ENCODE data around the gene PLG.
A peak's percentile ranks its signal among the peaks of the same experiment; 100 is the strongest.
"Not testable (repeated sequence)": the region's sequence is repeated elsewhere in the genome, so short reads cannot be mapped to it uniquely, and the experiment has no call there.

Gene PLG

DNA sequence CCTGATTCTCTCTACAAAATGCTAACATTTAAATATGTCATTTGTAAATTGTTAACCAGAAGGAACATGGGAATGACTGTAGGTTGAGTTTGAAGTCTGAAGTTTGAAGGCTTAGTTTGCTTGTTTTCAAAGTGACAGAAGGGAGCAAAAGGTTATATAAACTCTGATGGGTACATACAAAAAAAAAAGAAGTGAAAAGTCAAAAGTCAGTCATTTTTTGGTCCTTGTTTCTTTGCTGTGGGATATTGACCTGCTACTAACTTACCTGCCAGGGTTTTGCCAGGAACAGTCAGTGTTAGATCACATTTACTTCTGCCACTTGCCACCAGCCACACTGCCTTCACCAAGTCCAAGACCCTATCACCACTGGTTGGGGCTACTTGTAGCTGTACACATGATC is 6.9 kb downstream of the PLG start:
- not testable (repeated sequence) for DNase-seq

DNA sequence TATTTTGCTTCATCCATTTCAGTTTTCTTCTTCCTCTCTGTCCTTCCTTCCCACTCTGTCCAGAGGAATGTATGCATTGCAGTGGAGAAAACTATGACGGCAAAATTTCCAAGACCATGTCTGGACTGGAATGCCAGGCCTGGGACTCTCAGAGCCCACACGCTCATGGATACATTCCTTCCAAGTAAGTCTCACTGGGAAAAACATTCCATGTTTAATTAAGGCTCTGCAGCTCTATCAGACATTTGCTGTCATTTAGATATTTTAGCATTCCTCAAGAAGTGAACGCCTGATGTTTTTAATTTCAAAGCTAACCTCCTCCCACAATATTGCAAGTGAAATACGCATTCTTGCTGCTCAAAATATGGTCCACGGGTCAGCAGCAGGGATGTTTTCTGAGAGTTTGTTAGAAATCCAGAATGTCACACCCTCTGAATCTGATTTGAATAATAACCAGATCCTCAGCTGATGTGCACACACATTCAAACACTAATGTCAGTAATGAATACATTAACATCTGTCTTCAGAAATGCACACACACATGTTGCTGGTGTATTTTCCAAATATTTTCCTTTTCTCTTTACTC is 12.8 kb downstream of the PLG start:
- no peak for DNase-seq

DNA sequence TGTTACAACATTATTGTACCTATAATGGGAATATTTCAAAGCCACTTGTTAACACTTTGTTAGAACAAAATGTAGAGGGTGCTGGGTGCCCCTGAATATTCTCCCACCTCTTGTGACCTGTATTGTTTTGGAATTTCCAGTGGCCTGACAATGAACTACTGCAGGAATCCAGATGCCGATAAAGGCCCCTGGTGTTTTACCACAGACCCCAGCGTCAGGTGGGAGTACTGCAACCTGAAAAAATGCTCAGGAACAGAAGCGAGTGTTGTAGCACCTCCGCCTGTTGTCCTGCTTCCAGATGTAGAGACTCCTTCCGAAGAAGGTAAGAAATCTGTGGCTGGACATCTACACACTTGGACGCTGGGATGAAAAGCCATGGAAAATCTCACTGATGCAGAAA is 28.9 kb downstream of the PLG start:
- DNase-seq, result peak in 1 of 2 experiments; percentile 3

DNA sequence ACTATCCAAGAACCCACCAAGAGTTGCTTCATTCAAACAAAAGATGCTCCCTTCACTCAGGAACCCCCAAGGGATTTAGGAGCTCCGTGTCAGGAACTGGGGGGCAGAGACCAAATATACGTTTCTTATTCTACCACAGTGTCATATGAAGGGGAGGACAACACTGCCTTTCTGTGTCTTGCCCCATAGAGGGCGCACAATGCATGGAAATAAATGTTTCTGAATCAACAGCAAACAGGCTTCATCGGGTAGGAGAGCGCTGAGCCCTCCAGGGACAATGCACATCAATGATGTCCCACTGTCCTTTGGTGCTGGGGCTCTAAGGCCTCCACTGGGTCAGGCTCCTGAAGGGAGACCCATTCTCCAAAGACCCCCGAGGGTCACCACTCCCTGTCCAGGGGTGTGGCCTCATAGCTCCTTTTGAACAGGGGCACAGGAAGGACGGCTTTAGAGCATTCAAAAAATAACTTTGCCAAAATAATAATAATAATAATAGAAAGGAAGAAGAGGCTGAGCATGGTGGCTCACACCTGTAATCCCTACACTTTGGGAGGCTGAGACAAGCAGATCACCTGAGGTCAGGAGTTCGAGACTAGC is 31.1 kb downstream of the PLG start:
- peak; percentile 9 to 56 for DNase-seq

DNA sequence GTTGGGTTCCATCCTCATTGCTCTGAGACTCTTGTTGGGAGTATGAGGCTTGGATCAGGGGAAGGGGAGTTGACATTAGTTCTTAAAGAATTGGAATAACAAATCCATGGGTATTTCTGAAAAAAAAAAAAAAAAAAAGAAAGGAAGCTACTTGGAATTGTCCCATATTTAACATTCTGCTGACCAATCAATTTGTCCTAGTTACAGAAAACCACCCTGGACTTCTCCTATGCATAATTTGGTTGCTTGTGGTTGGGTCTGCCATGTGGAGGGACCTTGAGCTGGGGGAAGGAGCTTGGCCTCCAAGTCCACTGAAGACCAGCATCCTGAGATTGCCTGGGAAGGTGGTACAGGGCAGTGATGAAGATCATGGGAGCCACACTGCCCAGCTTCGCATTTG is 32.6 kb downstream of the PLG start:
- DNase-seq, result no peak

DNA sequence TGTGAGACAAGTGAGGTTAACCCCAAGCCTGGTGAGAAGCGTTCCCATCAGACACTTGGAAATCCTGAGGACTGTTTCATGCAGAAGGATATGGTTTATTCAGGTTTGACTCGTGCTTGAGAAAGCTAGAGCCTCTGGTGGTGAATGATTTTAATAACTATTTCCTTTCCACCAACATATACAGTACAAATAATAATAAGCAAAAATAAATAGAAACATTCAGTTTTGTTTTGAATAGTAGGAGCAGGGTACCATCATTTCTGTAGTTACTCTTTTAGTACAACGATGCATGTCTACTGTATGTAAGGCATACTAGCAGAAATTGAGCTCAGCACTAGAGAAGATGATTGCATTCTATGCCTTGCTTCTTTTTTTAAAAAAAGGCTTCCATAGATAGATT is 33.5 kb downstream of the PLG start:
- DNase-seq, result no peak

DNA sequence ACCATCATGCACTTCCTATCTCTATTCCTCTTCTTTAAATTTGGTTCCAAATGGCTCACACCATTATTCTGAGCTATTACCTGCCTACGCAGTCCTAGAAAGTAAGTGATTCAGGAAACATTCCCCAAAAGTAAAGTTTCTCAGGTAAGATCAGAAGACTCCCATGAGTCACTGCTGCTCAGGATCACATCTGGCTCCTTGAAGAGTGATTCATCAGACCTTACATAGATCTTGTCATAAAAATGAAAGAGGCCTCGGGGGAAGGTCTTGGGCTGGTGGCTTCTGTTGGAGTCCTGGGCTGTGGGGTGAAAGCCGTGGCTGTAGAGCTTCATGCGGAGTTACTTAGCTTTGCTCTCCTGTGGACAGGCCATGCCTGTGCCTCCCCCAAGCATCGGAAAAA is 35.9 kb downstream of the PLG start:
- no peak for DNase-seq

DNA sequence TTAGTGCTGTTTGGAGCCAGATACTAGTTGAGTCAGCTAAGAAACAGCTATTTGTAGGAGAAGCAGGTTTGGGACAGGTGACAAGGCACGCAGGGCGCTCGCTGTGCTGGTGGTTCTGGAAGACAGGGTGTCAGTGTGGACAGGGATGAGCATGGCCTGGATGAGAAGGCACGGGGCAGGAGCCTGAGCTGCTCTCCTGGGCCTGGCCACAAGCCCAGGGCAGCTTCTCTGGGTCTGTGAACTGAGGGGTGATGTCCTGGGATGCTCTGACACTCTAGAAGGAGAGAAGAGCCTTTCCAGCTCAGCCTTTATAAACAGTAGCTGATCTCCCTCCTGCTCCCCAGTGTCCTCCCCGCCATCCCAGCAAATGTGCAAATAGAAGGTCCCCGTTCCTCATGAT is 37.9 kb downstream of the PLG start:
- DNase-seq, result no peak

DNA sequence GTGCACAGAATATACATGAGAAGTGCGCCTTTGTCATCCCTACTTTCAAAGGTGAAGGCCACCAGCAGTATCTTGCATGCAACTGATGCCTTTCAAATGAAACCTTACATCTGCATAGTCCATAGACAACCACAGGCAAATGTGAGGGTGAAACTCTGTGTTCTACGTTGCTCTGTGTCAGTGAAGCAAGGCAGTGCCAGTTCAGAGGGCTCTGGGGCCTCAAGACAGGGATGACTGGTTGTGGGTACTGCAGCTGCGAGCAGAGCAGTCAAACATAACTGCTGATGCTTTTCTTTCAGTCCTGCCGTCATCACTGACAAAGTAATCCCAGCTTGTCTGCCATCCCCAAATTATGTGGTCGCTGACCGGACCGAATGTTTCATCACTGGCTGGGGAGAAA is 39.0 kb downstream of the PLG start:
- DNase-seq, result not testable (repeated sequence)

DNA sequence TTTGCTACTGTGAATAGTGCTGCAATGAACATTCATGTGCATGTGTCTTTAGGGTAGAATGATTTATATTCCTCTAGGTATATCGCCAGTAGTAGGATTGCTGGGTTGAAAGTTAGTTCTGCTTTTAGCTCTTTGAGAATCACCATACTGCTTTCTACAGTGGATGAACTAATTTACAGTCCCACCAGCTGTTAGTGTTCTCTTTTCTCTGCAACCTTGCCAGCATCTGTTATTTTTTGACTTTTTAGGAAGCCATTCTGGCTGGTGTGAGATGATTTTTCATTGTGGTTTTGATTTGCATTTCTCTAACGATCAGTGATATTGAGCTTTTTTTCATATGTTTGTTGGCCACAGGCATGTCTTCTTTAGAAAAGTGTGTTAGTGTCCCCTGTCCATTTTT is 40.0 kb downstream of the PLG start:
- no peak for DNase-seq

DNA sequence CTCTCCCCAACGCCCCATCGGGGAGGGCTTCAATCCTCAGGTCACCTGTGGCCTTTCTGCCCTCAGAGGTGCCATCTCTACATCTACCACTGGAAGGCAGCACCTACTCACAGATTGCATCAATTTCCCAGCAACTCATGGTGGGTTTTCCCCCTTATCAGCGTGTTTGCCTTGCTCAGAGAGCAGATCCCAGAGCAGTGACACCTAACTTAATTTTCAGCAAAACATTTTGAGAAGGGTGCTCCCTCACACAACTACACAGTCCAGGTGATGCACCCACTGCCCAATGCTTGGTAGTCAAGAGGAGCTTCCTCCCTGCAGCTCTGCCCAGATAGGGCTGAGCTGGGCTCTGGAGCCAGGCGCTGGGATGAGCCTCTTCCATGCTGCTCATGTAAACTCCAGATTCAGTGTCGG is 48.2 kb downstream of the PLG start:
- DNase-seq, result peak in 1 of 2 experiments; percentile 9

DNA sequence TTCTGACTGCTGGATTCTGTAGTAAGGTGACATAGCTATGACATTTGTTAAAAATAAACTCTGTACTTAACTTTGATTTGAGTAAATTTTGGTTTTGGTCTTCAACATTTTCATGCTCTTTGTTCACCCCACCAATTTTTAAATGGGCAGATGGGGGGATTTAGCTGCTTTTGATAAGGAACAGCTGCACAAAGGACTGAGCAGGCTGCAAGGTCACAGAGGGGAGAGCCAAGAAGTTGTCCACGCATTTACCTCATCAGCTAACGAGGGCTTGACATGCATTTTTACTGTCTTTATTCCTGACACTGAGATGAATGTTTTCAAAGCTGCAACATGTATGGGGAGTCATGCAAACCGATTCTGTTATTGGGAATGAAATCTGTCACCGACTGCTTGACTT is 51.2 kb downstream of the PLG start:
- DNase-seq, result not testable (repeated sequence)

DNA sequence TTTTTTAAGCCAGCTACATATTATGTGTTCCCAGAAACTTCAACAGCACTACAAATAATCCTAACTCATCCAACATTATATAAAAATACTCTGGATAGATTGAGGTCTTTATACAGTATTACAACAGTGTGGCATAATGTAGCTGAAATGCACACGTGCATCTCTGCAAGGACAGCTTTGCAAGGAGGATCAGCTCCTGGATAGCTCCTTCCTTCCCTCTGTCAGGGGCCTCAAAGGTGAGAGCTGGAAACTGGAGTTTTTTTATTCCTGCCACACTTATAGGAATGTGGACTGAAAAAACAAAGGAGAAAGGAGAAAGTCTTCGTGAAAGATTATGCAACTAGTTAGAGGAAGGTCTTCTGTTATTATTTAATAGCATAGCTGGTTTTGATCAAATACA is 53.1 kb downstream of the PLG start:
- no peak for DNase-seq

DNA sequence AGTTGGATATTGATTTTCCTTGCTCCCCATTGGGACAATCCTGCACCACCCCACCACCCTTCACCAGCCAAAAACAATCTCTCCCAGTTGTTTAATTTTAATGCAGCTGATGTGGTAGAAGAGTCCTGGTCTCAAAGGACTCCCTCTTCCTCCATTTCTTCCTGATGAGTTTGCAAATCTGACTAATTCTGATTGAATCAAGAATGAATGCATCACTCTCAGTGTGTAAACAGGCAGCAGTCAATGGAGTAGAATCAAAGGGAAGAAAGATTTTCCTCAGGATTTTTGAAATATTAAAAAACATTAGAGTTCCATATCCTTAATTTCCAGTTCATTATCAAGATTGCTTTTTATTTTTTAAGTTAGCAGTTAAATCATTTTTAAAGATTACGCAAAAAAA is 54.0 kb downstream of the PLG start:
- no peak for DNase-seq

DNA sequence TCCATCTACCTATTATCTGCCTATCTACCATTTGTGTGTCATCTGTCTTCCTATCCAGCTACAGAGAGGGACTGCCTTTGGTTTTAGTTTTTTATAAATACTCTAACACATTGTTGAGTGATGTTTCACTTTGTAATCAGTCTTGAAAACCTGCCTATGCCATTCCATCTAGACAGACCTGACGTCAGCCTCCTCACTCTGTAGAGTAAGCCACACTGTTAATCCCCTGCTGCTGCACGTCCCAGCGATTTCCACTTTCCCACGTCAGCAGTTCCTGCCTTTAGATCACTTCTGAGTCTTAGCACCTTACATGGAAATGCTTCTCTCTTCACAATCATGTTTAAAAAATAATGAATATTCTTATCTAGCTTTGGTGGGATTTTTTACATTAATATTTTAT is 54.8 kb downstream of the PLG start:
- no peak for DNase-seq

DNA sequence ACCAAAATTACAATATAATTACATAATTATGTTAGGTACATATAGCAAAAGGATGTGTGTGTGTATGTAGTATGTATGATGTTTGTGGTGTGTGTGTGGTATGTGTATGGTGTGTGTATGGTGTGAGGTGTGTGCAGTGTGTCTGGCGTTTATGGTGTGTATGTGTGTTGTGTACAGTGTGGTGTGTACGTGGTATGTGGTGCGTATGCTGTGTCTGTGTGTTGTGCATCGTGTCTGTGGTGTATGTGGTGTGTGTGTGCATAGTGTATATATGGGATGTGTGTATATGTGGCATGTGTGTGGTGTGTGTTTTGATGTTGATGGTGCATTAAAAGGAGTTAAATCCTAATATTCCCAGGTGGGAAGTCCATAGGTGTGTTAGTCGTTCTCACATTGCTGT is 62.8 kb downstream of the PLG start:
- DNase-seq, result no peak

DNA sequence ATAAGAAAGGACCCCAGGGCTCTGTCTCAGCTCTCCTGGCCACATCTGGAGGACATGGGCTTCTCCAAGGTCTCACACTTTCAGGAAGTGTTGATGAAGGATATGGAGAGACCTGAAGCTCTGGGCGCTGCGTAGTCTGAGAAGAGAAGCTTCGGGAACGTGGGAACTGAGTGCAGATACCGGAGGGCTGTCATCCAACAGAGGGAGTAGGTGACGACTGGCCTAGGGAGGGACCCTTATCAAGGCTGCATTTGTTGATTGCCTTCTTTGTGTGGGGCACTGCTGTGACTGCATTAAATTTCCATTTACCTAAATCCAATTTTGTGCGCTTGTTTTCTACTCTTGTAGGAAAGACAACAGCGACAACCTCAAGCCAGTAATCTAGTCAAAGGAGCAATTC is 63.4 kb downstream of the PLG start:
- DNase-seq, result no peak

DNA sequence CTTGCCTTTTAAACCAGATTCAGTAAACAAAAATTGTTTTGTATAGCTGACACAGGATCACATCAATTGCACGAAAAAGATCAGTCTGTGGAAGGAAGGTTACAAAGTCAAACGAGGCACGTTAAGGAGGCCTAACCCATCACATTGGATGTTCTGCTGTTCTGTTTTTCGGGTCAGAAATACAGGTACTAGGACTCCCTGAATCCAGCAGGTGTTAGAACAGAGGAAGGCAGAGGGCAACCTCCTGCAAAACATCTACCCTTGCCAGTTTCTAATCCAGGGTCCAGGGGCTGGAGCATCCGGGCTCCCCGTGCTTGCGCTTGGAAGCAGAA is 64.6 kb downstream of the PLG start:
- DNase-seq, result no peak

DNA sequence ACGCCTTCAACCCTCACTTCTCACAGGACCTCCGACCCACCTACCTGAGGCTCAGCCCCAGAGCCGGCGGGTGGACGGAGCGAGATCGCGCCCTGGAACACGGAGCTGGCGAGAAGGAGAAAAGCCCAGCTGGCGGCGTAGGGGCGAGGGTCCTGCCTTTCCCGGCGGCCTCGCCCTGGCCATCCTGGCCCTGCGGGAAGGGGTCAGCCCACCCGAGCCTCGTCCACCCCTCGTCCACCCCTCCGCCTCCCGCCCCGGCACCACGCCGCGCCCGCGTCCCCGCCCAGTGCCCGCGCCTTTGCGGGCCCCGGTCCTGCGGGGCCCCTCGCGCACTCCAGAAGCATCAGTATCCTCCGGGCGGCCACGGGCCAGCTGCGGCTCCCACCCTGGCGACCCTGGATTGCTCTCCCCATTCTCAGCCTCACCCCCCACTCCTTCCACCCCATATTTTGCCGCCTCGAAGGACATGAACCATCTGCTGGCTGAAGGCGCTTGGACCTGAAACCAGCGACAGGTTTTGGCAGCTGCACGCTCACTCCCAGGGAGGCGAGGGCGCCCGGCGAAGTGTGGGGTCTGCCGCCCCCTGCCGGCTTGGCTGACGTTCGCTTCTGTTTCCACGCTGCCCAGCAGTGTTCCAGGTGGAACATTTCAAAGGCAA is 65.1 kb downstream of the PLG start:
- peak in 1 of 2 experiments; percentile 14 for DNase-seq

DNA sequence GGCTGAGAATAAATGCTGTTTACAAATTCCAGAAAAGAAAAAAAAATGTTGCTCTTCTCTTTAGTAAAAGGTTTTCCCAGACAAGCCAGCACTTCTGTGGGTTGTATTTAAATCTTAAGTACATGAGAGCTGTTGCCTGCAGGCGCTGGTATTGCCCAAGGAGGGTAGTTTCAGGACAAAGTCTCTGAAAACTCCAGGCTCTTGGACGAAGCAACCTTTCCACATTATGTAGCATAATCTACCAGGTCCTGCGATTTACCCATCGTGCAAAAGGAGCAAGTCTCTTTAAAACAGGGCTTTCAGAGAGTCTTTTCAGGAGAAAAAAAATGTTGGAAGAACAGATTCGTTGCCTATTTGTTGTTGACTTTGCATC is 65.6 kb downstream of the PLG start:
- DNase-seq, result no peak

DNA sequence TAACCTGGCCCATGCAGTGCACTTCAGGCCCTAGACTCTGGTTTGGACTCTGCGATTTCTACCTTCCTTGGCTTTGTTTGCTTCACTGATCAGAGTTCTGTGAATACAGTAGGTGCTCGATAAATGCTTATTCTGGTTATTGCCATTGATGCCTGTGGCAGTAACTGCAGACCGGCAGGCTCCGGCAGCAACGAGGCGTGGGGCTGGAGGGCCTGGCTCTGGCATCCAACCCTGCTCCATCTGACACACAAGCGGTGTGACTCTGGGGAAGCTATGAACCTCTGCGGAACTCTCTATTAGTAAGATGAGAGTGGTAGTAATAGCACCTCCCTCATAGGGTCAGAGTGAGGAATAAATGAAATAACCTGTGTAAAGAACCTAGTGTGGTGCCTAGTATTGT is 66.1 kb downstream of the PLG start:
- no peak for DNase-seq

DNA sequence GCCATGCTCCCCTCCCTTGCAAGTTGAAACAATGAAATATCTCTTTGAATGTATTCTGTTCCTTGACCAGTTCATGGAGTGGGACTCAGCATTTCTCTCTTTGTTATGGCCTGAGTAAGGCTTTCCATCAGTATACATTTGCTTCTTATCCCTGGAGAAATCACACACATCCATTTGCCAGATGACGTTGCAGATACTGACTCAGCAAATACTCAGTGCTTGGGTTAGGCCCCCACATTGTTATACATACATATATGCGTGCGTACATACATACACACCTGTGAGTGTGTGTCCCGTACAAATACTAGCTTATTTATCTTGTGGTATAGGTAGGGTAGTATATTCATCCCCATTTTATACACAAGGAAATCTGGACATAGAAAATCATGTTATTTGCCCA is 72.4 kb downstream of the PLG start:
- DNase-seq, result no peak

DNA sequence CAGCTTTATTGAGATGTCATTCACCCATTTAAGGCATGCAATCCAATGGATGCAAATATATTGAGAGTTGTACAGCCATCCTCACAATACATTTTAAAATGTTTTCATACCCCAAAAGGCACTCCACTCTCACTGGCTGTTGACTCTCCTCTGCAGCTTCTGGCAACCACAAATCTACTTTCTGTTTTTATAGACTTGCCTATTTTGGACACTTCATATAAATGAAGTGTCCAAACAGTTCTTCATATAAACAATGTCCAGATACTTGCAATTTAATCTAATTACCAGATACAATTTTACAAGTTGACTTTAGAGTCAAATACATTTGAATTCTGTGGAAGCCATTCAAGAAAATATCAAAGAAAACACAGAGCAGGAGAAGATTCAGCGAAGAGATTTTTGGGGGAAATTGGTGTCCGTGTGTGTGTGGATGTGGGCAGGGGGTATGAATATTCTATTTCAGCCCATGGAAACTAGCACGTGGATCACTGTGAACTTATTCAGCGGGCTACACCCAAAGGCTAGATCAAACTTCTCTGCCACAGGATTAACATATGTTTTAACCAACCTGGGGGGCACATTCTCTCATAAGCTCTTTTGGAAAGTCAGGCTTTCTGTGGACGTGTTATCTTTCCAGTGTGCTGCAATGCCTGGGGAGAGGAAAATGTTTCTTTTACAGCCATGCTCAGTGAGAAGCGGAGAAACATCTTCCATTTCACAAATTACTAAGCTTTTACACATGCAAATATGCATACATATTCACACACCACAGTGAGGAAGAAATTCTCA is 73.9 kb downstream of the PLG start:
- DNase-seq, result no peak

DNA sequence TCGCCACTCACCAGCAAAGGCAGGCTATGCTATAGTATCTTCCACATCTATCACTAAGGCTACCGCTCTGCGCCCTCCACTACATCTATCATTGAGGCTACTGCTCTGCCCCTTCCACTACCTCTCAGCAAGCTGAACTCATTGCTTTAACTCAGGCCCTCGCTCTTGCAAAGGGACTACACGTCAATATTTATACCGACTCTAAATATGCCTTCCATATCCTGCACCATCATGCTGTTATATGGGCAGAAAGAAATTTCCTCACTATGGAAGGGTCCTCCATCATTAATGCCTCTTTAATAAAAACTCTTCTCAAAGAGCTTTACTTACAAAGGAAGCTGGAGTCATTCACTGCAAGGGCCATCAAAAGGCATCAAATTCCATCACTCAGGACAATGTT is 77.1 kb downstream of the PLG start:
- not testable (repeated sequence) for DNase-seq
